SHP77 treated with DMSO at 0.1 percent for 48 hours (cell line): ENCODE measurements around the gene SREK1IP1.

Experiments
- DNase-seq: peaks from one replicate; lab custom pipeline; 2025; lab: John Stamatoyannopoulos, UW

SREK1IP1 gene

GRCh38 chr5:64682608-64683007 is 85.9 kb downstream of the SREK1IP1 start:
- no peak for DNase-seq

GRCh38 chr5:64680289-64680688 is 88.2 kb downstream of the SREK1IP1 start:
- no peak for DNase-seq

GRCh38 chr5:64678374-64678773 is 90.1 kb downstream of the SREK1IP1 start:
- no peak for DNase-seq

- DNase-seq = no peak
These were observed 96.8 kb downstream of the SREK1IP1 start for GRCh38 chr5:64671678-64672077.

GRCh38 chr5:64670277-64670676 is 98.2 kb downstream of the SREK1IP1 start:
- DNase-seq = no peak
